Activated CD8-positive, alpha-beta memory T cell treated with anti-CD3 and anti-CD28 coated beads, Interleukin-2, amount 50 U/mL, for 24 hours (primary cell): ENCODE results near the gene SLC28A1.
"Not testable (repeated sequence)": the region's sequence is repeated elsewhere in the genome, so short reads cannot be mapped to it uniquely, and the experiment has no call there.

Experiments used
- DNase-seq: peaks from one replicate; pipeline ENCODE4 v3.0.0-alpha.2; 2020; ENCODE audit errors: extremely low read depth

Gene SLC28A1

DNA sequence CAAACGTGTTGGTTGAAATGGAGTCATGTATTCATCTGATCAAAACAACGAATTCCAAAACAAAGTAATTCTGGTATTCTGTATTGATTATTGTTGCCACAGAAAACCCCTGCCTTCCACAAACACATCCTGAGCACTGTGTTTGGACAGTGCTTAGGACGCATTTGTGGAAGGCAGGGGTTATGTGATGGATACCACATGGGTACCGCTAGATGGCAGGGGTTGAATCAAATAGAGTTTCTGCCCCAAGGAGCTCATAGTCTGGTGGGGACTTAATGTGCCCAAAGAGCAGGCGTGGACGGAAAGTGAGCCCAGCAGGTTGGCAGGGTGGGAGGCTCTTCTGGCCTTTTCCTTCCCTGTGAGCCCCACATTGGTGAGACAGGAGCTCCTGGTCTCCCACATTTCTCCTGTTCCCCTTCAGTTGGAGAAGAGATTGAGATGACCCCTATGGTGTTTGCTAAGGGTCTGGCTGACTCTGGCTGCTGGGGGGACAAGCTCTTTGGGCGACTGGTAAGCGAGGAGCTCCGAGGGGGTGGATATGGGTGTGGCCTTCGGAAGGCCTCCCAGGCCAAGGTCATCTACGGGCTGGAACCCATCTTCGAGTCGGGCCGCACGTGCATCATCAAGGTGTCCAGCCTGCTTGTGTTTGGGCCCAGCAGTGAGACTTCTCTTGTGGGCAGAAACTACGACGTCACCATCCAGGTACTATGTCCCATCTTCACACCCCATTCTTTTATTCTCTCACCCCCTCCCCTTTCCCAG, 22.1 kb upstream of the SLC28A1 start:
- no peak for DNase-seq

DNA sequence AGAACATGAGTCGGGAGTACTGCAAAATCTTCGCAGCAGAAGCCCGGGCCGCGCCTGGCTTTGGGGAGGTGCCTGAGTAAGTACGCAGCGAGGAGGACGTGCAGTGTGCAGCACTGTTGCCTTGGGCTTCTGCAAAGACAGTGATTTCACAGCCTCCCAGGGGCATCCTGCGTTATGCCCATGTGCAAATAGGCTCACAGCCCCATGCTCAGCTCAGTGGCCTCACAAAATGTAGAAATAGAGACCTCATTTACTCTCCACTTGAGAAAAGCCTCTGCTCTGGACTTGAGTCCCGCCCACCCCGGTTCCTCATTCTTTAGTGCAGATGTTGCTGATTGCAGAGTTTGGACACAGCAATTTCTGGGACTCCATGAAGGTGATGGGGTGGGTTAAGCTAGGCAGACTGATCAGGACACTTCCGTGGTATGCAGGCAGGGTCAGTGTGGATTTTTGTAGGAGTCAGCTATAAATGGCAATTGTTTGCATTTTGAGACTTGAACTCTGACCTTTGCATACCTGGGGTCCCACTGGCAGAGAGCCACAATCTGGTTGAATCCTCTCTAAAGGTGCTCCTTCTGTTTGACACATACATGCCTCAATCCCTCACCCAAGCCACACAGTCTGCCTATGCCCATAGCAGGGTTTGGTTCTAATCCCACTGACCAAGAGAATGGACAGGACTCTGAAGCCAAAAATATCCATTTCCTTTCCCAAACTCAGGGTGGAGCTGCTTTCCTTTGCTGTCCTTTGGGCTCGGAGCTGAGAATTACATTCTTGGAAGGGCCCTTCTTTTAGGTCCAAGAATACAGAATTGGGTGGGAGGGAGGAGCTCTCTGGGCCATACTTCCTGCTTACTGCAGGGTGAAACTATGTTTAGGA, 20.7 kb upstream of the SLC28A1 start:
- no peak for DNase-seq

DNA sequence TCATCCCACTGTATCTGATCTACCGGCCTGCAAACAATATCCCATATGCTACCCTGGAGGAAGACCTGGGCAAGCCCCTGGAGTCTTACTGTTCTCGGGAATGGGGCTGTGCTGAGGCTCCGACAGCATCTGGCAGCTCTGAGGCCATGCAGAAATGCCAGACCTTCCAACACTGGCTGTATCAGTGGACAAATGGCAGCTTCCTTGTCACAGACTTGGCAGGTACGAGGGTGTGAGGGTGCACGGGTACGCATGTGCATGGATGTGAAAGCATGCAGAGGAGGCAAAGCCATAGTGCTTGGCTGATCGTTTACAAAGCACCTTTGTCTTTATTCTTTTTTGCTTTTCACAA, 20.0 kb upstream of the SLC28A1 start:
- no peak for DNase-seq

DNA sequence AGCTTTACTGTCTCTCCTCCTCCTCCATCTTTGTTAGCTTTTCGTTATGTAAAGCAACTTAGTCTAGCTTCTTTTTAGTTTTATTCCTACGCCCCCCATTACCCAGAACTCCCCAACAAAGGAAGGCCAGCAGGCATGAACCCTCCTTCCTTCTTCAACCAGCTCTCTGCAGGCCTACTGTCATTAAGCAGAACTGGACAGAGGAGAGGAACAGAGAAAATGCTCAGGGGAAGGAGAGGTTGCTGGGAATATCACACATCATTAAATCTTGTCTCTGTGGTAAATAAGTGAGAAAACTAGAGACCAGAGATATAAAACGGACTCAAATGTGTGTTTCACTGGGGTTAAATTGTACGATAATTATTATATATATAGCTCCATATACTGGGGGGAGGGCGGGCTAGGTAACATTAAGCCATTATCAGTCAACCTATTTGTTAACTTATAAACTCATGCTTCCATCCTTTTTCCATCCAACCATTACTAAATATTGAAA, 19.3 kb upstream of the SLC28A1 start:
- DNase-seq: no peak

DNA sequence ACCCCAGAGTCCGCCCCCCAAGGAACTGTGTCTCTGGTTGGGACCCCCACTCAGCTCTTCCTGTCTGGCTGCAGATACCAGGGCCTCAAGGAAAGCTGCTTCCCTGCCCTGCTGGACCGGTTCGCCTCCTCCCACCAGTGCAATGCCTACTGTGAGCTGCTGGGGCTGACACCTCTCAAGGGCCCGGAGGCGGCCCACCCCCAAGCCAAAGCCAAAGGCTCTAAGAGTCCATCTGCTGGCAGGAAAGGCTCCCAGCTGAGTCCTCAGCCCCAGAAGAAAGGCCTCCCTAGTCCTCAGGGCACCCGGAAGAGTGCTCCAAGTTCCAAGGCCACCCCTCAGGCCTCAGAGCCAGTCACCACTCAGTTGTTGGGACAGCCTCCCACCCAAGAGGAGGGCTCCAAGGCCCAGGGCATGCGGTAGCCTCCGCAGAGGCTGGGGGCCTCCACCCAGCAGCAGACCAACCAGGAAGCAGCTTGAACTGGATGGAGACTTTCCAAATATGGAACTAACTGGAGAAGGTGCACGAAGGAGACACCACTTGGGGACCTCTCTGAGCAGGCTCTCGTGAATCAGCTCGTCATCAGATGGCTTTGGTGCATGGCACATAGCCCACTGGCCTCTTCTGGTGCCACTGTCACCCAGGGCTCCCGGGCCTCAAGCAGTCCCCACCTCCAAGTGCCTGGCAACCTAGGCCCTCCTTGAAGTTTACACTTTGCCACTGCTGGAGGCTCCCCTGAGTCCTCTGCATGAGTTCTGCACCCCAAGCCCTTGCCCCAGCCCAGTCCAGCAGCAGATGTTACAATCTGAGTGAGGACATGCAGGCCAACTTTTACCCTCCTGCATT, 16.2 kb upstream of the SLC28A1 start:
- no peak for DNase-seq

DNA sequence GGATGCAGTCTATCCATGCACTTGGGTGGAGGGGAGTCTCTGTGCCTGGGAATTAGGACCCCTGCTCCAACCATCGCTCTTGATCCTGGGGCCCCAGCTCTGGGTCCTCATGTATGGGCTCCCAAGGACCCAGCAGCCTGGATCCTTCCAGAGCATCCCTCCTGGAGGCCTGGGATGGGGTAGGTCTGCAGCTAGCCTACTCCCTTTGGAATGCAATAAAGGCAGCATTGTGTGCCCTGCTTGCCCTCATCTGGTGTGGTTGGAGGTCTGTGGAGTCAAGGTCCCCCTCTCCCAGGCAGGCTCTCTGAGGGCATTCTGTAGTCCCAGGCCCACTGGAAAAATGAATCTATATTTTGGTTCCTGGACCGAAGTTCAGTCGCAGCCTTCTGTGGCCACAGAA, 15.0 kb upstream of the SLC28A1 start:
- DNase-seq: no peak

DNA sequence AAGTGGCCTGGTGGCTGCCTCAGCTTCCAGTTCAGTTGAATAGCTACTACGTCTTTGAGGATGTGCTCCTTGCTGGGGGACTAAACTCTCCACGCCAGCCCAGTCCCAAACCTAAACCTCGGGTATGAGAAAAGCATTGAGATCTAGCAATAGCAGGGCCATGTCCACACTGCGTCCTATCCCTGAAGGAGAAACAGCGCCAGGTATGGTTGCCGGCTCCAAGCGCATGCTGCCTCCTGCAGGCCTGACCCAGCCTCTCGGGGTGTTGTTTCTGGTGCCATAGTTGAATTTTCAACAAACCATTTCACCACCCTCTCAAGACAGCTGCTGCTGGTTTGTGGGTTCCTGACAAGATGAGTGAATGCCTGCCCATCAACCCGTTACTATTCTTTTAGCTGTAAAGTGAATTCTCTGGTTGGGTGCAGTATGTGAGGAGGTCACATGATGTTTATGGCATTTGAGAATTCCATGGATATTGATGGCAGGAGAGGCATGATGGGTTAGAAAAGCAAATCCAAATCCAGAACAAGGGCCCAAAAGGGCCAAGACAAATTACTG, 13.0 kb upstream of the SLC28A1 start:
- DNase-seq: no peak

DNA sequence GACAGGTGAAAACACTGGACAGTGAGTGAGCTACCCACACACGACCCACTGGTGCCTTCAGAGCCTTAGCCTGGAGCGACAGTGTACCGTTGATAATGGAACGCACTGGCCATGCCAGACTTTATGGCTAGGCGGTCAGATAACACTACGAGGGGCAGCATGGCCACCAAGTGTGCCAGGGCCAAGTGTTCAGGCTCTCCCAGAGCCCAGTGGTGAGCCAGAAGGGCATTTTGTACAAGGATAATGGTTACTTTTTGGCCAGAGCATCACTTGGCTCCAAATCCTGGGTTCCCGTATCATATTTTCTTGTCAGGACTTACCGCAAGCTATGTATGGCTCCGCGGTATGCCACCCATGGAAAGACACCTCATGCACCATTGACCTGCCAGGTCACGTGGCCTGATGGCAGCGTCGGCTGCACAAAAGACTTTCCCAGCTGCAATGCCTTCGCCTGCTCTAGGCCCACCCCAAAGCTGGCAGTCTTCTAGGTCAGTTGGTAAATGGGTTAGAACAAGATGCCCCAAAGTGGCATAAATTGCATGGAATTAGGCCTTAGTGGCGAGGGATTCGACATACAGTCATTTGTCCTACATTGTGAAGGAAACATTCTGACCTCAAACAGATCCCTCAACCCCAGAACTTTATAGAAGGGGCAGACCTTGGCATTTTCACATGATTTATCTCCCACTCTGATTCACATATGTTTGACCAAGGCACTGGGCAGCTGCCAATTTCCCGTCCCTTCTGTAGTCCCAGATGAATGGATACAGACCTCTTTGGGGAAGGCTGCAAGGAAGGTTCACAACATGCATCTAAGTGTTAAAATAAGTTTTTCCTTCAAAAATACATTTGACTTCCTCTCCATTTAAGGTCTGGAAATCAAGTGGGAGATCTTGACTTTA, 12.2 kb upstream of the SLC28A1 start:
- DNase-seq: no peak

DNA sequence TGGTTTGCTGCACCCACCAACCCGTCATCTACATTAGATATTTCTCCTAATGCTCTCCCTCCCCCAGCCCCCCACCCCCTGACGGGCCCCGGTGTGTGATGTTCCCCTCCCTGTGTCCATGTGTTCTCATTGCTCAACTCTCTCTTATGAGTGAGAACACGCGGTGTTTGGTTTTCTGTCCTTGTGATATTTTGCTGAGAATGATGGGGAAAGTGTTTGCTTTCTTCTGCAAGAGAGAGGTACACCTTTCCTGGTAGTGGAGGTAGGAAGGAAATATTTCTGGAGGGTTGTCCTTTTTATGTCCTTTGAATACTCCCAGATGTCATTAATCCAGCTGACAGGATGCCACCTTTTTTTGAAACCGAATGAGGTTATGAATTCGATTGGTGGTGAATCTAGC, 10.5 kb upstream of the SLC28A1 start:
- no peak for DNase-seq

DNA sequence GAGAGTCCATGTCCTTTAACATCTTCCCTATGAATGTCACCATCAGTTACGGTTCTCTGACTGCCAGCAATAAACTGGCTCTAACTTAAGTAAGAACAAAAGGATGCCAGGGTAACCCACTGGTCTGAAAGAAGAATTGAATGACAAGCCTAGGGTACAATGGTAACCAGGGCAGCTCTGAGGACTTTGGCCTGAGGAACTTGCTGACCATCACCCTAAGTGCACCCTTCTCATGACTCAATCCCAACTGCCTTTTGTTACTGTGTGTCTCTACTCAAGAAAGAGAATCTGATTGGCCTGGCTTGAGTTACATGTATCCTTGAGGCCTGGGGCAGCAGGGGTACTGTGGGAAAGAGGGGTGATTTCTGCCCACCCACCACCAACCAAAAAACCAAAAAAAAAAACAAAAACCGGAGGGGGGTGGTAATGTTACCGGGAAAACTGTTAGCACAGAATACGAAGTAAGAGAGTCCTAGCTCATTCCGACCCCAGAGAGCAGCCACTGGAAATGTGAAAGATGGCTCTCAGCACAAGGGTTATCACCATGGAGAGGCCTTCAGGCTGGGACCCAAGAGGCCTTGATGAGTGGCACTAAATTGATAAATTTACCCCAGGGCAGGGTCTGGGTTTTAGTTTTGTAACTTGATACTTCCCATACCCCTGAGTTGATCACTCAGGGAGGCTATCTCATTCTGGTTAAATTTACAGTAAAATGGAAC, 9.3 kb upstream of the SLC28A1 start:
- DNase-seq: no peak

DNA sequence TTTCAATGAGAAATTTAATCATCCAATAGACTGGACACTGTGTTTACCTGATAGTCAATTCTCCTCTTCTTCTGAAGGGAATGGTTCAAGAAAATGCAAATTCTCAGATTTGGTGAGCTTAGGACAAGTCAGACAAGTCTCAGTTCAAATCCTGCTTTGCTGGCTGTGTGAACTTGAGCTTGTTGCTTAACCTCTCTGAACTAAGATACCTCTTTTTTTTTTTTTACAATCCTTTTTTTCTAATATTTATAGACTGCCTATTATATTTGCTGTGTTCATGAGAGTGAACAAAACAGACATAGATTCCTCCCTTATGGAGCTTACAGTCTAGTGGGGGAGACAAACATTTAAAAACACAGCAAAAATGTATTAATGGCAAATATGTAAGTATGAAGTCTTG, 8.2 kb upstream of the SLC28A1 start:
- no peak for DNase-seq

DNA sequence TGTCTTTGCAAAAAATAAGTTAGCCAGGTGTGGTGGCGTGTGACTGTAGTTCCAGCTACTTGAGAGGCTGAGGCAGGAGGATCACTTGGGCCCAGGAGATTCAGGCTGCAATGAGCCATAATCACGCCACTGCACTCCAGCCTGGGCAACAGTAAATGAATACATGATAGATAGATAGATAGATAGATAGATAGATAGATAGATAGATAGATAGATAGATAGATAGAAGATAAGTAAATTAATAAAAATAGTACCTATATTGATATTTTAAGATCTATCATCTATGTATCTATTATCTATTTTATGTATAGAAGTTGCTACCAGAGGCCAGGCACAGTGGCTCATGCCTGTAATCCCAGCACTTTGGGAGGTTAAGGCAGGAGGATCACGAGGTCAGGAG, 6.8 kb upstream of the SLC28A1 start:
- not testable (repeated sequence) for DNase-seq

DNA sequence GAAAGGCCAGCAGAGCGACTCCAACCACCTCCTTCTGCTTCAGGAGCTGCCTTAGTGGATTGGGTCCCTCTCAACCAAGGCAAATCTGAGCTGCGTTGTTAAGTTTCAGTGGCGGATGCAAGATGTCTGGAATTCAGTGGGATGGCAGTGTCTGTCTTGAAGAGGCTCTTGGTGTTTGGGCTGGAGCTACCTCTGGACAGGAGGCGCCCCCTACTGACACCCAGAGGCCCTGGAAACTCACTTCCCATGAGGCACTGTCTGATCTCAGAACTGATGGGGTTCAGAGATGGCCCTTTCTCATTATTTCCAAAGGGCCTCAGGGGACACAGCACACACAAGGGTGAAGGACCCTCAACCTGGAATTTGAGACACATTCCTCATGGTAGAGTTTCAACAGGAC, 6.0 kb upstream of the SLC28A1 start:
- DNase-seq: peak; percentile 18

DNA sequence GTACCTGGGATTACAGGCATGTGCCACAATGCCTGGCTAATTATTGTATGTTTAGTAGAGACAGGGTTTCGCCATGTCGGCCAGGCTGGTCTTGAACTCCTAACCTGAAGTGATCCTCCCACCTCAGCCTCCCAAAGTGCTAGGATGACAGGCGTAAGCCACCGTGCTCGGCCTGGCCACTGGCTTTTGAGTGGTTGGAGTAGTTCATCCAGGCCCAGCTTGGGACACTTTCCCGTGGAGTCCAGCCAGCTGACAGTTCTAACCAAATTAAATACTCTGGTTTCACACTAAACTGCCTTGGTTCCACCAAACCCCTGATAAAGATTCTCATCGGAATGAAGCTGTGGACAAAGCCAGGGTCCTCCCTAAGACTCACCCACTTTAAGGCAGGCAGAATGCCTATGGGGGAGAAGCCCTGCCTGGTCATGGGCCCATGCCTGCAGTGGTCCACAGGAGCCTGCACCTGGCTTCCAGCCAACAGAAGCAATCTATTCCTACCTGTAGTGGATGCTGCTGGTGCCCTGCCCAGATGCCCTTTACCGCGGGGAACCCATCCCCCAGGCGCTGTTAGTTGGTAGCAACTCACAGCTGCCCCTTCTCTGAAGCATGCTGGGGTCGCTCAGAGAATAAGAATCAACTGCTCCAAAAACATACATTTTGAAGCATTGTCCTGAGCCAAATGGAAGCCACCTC, 5.2 kb upstream of the SLC28A1 start:
- no peak for DNase-seq

DNA sequence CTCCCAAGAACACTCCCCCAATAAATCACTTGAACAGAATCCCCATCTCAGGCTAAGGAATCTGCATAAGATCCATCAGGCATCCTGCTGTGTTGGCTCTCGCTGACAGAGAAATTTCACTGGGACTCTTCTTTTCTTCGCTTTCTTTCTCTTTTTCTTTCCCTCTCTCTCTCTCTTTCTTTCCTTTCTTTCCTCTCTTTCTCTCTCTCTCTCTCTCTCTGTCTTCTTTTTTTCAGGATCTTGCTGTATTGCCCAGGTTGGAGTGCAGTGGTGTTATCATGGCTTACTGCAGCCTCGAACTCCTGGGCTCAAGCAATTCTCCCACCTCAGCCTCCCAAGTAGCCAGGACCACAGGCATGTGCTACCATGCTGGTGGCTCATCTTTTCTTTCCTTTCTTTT, 4.5 kb upstream of the SLC28A1 start:
- no peak for DNase-seq

DNA sequence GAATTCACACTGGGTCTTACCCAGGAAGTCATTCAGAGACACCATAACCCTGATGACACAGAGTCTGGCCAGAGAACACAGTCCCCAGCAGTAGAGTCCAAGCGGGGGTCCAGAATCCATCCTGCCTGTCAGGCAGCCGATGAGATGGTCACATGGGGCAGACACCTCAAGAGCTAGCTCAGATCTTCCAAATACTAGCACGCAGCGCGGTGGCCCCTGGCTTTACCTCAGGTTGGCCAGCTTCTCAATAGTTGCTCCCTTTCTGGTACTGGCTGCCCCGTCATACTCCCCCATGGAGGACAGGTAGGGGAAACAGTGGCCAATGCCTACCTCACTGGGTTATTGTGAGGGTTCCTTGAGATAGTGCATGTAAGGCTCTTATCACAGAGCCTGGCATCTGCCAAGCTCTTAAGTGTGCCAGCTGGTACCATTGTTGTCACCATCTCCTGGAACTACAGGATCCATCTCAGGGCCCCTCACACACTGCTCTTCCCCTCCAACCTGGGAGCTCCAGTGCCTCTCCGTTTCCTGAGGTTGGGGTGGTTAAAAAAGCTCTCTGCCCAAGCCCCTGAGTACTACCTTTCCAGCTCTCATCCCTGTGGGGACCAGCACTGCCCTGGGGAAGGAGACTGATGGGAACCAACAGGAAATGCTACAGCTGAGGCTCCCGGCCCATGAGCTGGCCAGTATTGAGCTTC, 3.5 kb upstream of the SLC28A1 start:
- DNase-seq: no peak

DNA sequence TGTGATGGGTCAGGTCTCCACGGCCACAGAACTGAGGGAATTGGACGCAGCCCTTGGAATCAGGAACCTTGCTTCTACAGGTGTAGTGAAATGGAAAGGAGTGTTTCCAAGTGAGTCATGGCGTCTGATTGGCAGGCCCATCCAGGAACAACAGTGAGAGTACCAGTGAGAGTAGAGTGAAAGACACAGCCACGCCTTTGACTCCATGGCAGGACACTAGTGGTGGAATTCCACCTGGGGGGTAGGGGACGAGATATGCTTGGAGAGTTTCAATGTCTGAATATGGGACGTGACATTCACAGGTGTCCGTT, 3.0 kb upstream of the SLC28A1 start:
- DNase-seq: no peak

DNA sequence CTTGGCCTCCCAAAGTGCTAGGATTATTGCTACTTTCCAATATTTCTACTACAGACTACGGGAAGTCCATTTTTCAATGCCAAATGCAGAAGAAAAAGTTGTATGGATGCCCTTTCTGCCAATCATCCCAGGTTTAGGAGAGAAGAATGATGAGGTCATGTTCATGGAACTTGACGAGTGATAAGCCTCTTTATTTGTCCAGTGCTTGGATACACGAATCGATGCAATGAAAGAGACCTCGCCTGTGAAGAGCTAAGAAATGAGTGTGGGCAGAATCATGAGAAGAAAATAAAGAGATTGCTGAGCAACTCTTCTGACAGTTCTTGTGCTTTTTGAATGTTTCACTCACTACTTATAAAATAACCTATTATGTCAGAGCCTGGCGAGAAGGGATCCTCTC, 996 bp upstream of the SLC28A1 start:
- no peak for DNase-seq

DNA sequence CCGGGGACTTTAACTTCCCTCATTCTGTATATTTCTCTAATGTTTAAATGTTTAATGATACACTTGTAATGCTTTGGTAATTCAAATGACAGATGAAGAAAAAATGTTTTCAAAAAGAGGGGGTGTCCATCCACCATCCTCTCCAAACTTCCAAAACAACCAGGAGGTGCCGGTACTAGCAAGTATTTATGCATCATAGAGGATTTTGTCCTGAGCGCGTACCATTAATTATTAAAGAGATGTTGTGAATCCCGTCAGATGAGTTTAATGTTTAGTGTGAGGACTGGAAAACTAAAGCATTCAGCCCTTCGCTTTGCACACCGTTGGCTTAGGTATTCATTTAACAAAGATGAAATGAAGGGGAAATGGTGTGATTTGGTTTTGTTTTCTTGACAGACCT, 1.3 kb downstream of the SLC28A1 start:
- no peak for DNase-seq
